ENCODE results near the gene OR1L1.

OR1L1 gene

DNA sequence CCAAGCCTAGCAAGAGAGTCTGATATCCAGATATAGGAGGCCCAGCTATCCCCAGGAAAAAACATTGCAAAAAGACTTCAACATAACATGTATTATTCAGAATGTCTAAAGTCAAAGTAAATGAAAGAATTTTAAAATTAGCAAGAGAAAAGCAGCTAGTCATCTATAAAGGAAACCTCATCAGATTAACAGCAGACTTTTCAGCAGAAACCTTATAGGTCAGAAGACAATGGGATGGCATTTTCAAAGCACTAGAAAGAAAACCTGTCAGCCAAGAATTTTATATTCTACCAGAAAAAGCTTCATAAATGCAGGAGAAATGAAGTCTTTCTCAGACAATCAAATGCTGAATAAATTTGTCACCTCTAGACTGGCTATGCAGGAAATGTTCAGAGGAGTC is 23.3 kb downstream of the OR1L1 start:
- no peak overlapping the region for H3K4me3 ChIP-seq (ENCODE audit: low read depth, low read length)
- no peak for DNase-seq (ENCODE audit: low read depth)
- no peak for TF ChIP-seq CTCF (IDR thresholded peaks at IDR 0.05; ENCODE audit: low read depth, low read length, missing control alignments)

GRCh38 chr9:122695696-122696095 is 34.2 kb downstream of the OR1L1 start:
- no peak for TF ChIP-seq CTCF (IDR thresholded peaks at IDR 0.05; ENCODE audit: low read depth, low read length, missing control alignments)
- H3K4me3 ChIP-seq (ENCODE audit: low read depth, low read length): no peak overlapping the region
- no peak for DNase-seq (ENCODE audit: low read depth)
